K562 (cell line): ENCODE results near the gene TNFRSF18. TPM values are rescaled to one million over a fixed set of nuclear protein-coding genes. Genes with fewer than 3 reads are reported as not detected.
A peak's percentile ranks its signal among the peaks of the same experiment; 100 is the strongest.

ENCODE experiments used
- ATAC-seq: fragments of 200-7000 bp; cut with Tn5 transposase; 3 replicates; pipeline ENCODE4 v1.9.1; 2020; ENCODE audit warnings: moderate library complexity
- BruUV-seq: library from RNA; stranded (reverse); fragments of 400-500 nt; replicated peaks from 2 replicates; lab custom pipeline; 2021; lab: Mats Ljungman, UMichigan
- CTCF ChIA-PET: fragments of 300-600 bp; formaldehyde crosslinking; extraction: SDS; loops from one replicate; lab custom pipeline; 2021; ENCODE audit warnings: low intra/inter-chr PET ratio; lab: Yijun Ruan, JAX
- POLR2A ChIA-PET: fragments of 300-600, 350-650 bp; sonication (Branson Sonifier 250); formaldehyde crosslinking; extraction: SDS; loops from one replicate; lab custom pipeline; 2021; ENCODE audit warnings: antibody characterized with exemption, inconsistent platforms; lab: Yijun Ruan, JAX
- DNase-seq, 4 experiments: peaks; one replicate each; pipeline versions ENCODE4 v3.0.0 to v3.0.0-alpha.2; 2011 to 2018; ENCODE audit warnings: low spot score in 3 of 4, mixed read lengths in 3 of 4; ENCODE audit errors: extremely low read depth in 1 of 4
- FAIRE-seq: peaks from 2 replicates; lab custom pipeline; 2011; peaks lifted over from hg19 to GRCh38; lab: Jason Lieb, UNC
- H2AFZ ChIP-seq: 2 replicates; pipeline ENCODE4 v1.6.0; 2011; ENCODE audit warnings: low read depth, low read length, control low read depth, inconsistent platforms
- H3K27ac ChIP-seq: fragments of 200-600 bp; 3 replicates; pipeline ENCODE4 v1.8.0; 2011; ENCODE audit warnings: low read depth, mild to moderate bottlenecking, control low read depth, inconsistent platforms, low read length, moderate library complexity, mixed read lengths; ENCODE audit errors: extremely low read depth
- H3K27me3 ChIP-seq, 2 experiments: fragments of 300-600 bp in 1 of 2; 2 replicates in 1 of 2; 3 replicates in 1 of 2; pipeline versions ENCODE4 v1.6.0 to v1.8.0; 2011; ENCODE audit warnings: inconsistent platforms in 2 of 2, low read length in 2 of 2, mild to moderate bottlenecking in 1 of 2, mixed read lengths in 1 of 2, moderate library complexity in 1 of 2; ENCODE audit not compliant: control insufficient read depth in 2 of 2, insufficient read depth in 2 of 2
- H3K36me3 ChIP-seq: fragments of 300-600 bp; 3 replicates; pipeline ENCODE4 v1.8.0; 2011; ENCODE audit warnings: mild to moderate bottlenecking, low read length, inconsistent platforms; ENCODE audit not compliant: control insufficient read depth, insufficient read depth
- H3K4me1 ChIP-seq, 2 experiments: fragments of 200-600 bp in 1 of 2; replicated peaks in 1 of 2; 2 replicates in 1 of 2; 3 replicates in 1 of 2; pipeline versions ENCODE4 v1.5.1 to v1.8.0; 2011; ENCODE audit warnings: inconsistent platforms in 2 of 2, low read length in 2 of 2, mild to moderate bottlenecking in 1 of 2, mixed read lengths in 1 of 2, moderate library complexity in 1 of 2; ENCODE audit not compliant: control insufficient read depth in 2 of 2, insufficient read depth in 2 of 2
- H3K4me2 ChIP-seq: 2 replicates; pipeline ENCODE4 v1.6.1; 2011; ENCODE audit warnings: low read length, control low read depth, inconsistent platforms, mixed read lengths; ENCODE audit not compliant: insufficient read depth
- H3K4me3 ChIP-seq: fragments of 200-600 bp; sonication (generic), shearing (Covaris generic); 2 replicates; pipeline ENCODE4 v1.5.1; 2016; ENCODE audit warnings: control low read depth, inconsistent platforms
- H3K79me2 ChIP-seq: fragments of 200-600 bp; 3 replicates; pipeline ENCODE4 v1.8.0; 2011; ENCODE audit warnings: low read length, inconsistent platforms; ENCODE audit not compliant: control insufficient read depth, insufficient read depth
- H3K9ac ChIP-seq, 2 experiments: 2 replicates each; pipeline versions ENCODE4 v1.6.0 to v1.6.1; 2011; ENCODE audit warnings: low read depth in 2 of 2, low read length in 2 of 2, control low read depth in 1 of 2, inconsistent platforms in 1 of 2, mild to moderate bottlenecking in 1 of 2, mixed read lengths in 1 of 2; ENCODE audit not compliant: insufficient read depth in 1 of 2
- H3K9me1 ChIP-seq: one replicate; pipeline ENCODE4 v1.6.0; 2011; ENCODE audit warnings: inconsistent platforms, mild to moderate bottlenecking, low read length, moderate library complexity; ENCODE audit not compliant: control insufficient read depth, insufficient read depth
- H3K9me3 ChIP-seq: replicated peaks from 2 replicates; pipeline ENCODE4 v1.5.1; 2011; ENCODE audit warnings: low read depth, low read length, inconsistent platforms; ENCODE audit not compliant: control insufficient read depth, insufficient read depth
- H4K20me1 ChIP-seq: replicated peaks from 2 replicates; pipeline ENCODE4 v1.6.1; 2011; ENCODE audit warnings: low read length, inconsistent platforms, mixed read lengths; ENCODE audit not compliant: control insufficient read depth, insufficient read depth
- ETV5 ChIP-seq: sonication (generic); formaldehyde crosslinking; IDR thresholded peaks from 2 replicates; pipeline ENCODE4 v1.4.0; 2020; ENCODE audit warnings: low read depth, mild to moderate bottlenecking, missing genetic modification reagents
- WGBS: fragments of 100-300 bp; shearing (Covaris generic); methylation state at CpG from one replicate; pipeline ENCODE4 v1.1.6; 2016; ENCODE audit warnings: low coverage, mixed read lengths; ENCODE audit not compliant: insufficient coverage; ENCODE audit errors: missing lambda C conversion rate; 5-methylcytosine and 5-hydroxymethylcytosine counted together
- in situ Hi-C: fragments of 300-500 bp; cut with MboI; formaldehyde crosslinking; loops from 4 replicates; pipeline ENCODE4 v1.15.0; 2018; ENCODE audit warnings: inconsistent platforms, mixed read lengths
- intact Hi-C: fragments of 100-400 bp; cut with micrococcal nuclease; formaldehyde crosslinking; loops from 2 replicates; pipeline ENCODE4 v1.14.2; 2022
- polyA plus RNA-seq, 8 experiments: library from polyadenylated mRNA; depleted of rRNA in 4 of 8; stranded (reverse) in 5 of 8; unstranded in 3 of 8; fragments of >200 nt; fragmentation: Nextera tagmentation in 2 of 8; fragmentation: Illumina TruSeq in 1 of 8; extraction: Ambion mirVana in 2 of 8; extraction: Trizol in 1 of 8; gene quantifications; 2 replicates each; pipeline versions ENCODE4 v1.2.1 to v1.2.3, GENCODE V29; 2011 to 2014; ENCODE audit warnings: inconsistent platforms in 1 of 8, missing spikeins in 1 of 8
- total RNA-seq, 7 experiments: library from RNA; depleted of rRNA in 6 of 7; stranded (reverse); fragments of >200 nt in 6 of 7; fragmentation: Illumina TruSeq in 2 of 7; extraction: Trizol in 2 of 7; gene quantifications; 2 replicates each; pipeline versions ENCODE4 v1.2.1 to v1.2.3, GENCODE V29; 2011 to 2021; ENCODE audit warnings: low replicate concordance in 1 of 7
- TF ChIP-seq, protein P1 (sequence below), 2 experiments: IDR thresholded peaks; 2 replicates each; pipeline ENCODE4 v1.6.1; 2012; ENCODE audit warnings: improper control_type of control experiment in 2 of 2, low read depth in 2 of 2, low read length in 2 of 2, borderline replicate concordance in 1 of 2

The TNFRSF18 gene
- total and polyA plus RNA-seq, 9 of the 15 experiments (the other 6 are each of a cell fraction or from before 2014, with no cell fraction given), result 0.24 to 0.27 TPM; not detected in 7

GRCh38 chr1:1179983-1180861 lies 26.2 kb downstream of the TNFRSF18 start:
- no peaks in the 10 kb centered on the region for H3K79me2 ChIP-seq
- DNase-seq (peak in 1 of 4 experiments; percentile 54), FAIRE-seq (no peak), ATAC-seq (peak; percentile 35)
- H3K36me3 ChIP-seq, result no peaks in the 10 kb centered on the region
- 10% methylated on average over 37 of the region's 51 CpGs for WGBS
- H3K27me3 ChIP-seq, result peaks cover 30 to 55% of the 10 kb centered on the region in 2 experiments
- no peak overlapping the region for H3K4me2 ChIP-seq
- no TSS peak for BruUV-seq
- H3K27ac ChIP-seq, result no peak overlapping the region
- ChIA-PET POLR2A (interaction anchor here (0.6 to 0.8 kb wide), 2 partner anchors 11 to 18 kb away, joined by 3 read pairs; no protein-coding TSS in a partner anchor), CTCF (no interaction called here)
- 0 out of 2 replicates have a peak overlapping the region, but pooled peaks have one; percentile 16 for H2AFZ ChIP-seq
- no peaks in the 10 kb centered on the region; the same call in 1 of the 2 replicates for H4K20me1 ChIP-seq
- no peak overlapping the region for H3K4me3 ChIP-seq
- peaks cover 3 to 78% of the 10 kb centered on the region in 2 experiments for H3K4me1 ChIP-seq
- TF ChIP-seq, protein P1, sequence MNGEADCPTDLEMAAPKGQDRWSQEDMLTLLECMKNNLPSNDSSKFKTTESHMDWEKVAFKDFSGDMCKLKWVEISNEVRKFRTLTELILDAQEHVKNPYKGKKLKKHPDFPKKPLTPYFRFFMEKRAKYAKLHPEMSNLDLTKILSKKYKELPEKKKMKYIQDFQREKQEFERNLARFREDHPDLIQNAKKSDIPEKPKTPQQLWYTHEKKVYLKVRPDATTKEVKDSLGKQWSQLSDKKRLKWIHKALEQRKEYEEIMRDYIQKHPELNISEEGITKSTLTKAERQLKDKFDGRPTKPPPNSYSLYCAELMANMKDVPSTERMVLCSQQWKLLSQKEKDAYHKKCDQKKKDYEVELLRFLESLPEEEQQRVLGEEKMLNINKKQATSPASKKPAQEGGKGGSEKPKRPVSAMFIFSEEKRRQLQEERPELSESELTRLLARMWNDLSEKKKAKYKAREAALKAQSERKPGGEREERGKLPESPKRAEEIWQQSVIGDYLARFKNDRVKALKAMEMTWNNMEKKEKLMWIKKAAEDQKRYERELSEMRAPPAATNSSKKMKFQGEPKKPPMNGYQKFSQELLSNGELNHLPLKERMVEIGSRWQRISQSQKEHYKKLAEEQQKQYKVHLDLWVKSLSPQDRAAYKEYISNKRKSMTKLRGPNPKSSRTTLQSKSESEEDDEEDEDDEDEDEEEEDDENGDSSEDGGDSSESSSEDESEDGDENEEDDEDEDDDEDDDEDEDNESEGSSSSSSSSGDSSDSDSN (IDR thresholded peaks at IDR 0.05; ENCODE audit: borderline replicate concordance in 1 of 2, low read depth in 2 of 2, low read length in 2 of 2), result 0 out of 4 replicates have a peak, but pooled peaks of 1 of the 2 experiments have one; percentile 50
- no peak for TF ChIP-seq ETV5
- 0 out of 2 replicates have a peak, but pooled peaks cover 1% of the 10 kb centered on the region for H3K9me3 ChIP-seq
- in situ Hi-C loops (no loop called here), intact Hi-C loops (no loop called here)
- H3K9ac ChIP-seq, result peak overlapping the region in 1 of 2 experiments; percentile 58; a peak in 1 of 4 replicates
- no peaks in the 10 kb centered on the region for H3K9me1 ChIP-seq
